Prostate gland (tissue), 2 donors: ENCODE results near the gene AAR2.

Experiments
- CTCF ChIP-seq, 4 experiments: fragments of 200-600 bp in 2 of 4; fragments of 450-650 bp in 2 of 4; sonication (generic) in 2 of 4; IDR thresholded peaks; 1 replicate in 3 of 4; 2 replicates in 1 of 4; pipeline ENCODE4 v1.5.1; 2016 to 2019; ENCODE audit warnings: antibody characterized with exemption in 4 of 4, mild to moderate bottlenecking in 2 of 4, moderate library complexity in 2 of 4
- POLR2A ChIP-seq: fragments of 450-650 bp; IDR thresholded peaks from one replicate; pipeline ENCODE4 v1.6.1; 2016; ENCODE audit warnings: antibody characterized with exemption, mild to moderate bottlenecking

GRCh38 chr20:36237477-36237876, 1.2 kb downstream of the AAR2 start:
- TF ChIP-seq CTCF (IDR thresholded peaks at IDR 0.05): no peak
- no peak for TF ChIP-seq POLR2A
